Ureter (tissue), 1 donor: ENCODE results near the gene ZFAND2A. TPM values are rescaled to one million over a fixed set of nuclear protein-coding genes. Genes with fewer than 3 reads are reported as not detected.
"Not testable (repeated sequence)": the region's sequence is repeated elsewhere in the genome, so short reads cannot be mapped to it uniquely, and the experiment has no call there.

ENCODE experiments used
- DNase-seq: peaks from one replicate; pipeline ENCODE4 v3.0.0-alpha.2; 2020; ENCODE audit warnings: low spot score
- total RNA-seq: library from RNA; stranded (reverse); gene quantifications from one replicate; pipeline ENCODE4 v1.2.4, GENCODE V29; 2023
- donor health status: DM: yes; HTN: yes; CAD: no.

ZFAND2A gene, protein sequence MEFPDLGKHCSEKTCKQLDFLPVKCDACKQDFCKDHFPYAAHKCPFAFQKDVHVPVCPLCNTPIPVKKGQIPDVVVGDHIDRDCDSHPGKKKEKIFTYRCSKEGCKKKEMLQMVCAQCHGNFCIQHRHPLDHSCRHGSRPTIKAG
- 16.6 TPM for total RNA-seq

DNA sequence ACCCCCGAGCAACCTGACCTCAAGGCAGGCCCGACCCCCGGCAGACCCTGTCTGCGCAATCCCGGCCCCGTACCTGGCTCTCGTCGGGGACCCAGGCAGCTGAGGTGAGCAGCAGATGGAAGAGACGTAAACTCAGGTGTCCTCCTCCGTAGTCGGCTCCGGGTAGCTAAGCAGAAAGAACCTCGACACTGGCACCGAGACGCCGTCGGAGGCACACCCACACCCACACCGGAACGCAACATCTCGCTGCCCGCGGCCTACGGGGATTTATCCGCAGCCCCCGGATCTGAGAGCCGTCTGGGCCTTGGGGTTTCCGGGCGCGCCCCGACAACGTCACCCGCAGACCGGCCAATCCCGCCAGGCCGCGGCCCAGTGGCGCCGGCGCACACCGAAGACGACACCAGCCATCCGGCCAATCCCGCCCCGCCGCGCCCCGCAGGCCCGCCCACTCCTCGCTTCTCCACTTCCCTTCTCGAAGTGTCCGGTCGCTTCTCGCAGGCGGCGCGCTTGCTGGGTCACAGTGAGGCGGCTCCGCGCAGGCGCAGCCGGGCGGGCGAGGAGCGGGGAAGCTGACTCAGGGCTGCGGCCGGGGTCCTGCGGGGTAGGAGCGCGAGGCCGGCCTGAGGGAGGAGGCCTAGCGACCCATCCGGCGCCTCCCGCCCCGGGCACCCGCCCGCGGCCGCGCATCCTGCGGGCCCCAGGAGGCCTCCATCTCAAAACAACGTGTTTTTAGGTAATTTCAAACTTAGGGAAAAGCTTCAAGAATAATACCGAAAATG lies at the start of gene ZFAND2A:
Gene ZFAND2A (minus strand): TSS at position 306 of the 779 bp plus-strand sequence. CDS start 1,984 bp downstream, outside the sequence.
- DNase-seq = peak; percentile 99

DNA sequence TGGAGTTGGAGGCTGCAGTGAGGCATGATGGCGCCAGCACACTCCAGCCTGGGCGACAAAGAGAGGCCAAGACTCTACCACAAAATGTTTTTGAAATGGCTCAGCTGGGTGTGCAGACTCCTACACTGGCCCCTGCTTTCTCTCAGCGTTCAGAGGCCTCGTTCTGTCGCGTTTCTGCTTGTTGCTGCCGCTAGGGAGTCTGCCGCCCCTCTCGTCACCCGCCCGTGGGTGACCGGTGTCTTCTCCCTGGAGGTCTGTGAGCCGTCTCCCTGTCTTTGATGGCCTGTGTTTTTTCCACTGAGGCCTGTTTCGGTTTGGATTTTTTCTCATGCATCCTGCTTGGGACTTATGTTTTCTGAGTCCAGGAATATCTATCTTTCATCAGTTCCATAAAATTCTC lies 49.1 kb upstream of the ZFAND2A start:
- no peak for DNase-seq

DNA sequence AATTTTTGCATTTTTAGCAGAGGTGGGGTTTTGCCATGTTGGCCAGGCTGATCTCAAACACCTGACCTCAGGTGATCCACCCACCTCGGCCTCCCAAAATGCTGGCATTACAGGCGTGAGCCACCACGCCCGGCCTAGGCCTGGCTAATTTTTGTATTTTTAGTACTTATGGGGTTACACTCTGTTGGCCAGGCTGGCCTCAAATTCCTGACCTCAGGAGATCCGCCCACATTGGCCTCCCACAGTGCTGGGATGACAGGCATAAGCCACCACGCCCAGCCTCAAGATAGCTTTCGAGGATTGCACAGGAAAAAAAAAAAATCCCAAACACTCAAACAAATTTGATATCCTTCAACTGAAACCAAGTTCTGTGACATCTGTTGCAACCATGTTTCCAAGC lies 45.7 kb upstream of the ZFAND2A start:
- DNase-seq = not testable (repeated sequence)

- no peak for DNase-seq
These were observed 44.6 kb upstream of the ZFAND2A start for GRCh38 chr7:1204460-1205140.

GRCh38 chr7:1202914-1203313 lies 42.9 kb upstream of the ZFAND2A start:
- not testable (repeated sequence) for DNase-seq

DNA sequence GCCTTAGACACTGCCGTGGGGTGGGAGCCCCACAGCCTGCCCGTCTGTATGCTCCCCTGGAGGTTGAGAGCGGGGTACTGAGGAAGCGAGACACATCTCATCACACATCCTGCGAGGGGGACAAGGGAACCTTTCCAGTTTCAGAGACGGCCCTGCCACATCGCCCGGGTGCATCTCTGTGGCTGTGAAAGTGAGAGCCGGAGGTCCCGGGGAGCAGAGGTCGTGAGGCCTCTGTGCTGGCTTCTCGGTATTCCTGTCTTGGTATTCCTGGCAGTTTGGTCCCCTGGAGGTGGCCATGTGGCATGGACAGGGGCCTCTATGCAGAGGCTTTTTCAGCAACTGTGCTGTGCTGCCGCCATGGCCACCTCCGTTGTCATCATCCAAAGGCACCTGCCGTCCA lies 41.9 kb upstream of the ZFAND2A start:
- DNase-seq = no peak

DNA sequence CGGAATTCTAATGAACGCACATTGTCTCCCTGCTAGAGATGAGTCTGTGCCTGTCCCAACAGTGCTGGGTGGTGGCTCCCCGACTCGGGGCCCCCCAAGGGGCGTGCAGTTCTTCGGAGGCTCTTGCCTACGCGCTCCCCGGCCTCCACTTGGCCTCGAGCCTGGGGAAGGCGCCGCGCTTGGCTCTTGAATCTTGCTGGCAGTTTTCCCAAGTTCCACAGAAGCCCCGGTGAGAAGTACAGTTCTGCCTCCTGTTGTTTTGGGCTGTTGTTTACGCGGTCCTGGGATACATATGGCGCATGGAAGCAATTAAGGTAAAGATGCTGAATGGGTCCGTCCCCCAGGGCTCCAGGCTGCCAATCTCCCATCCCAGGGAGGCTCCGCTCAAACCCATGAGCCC lies 40.0 kb upstream of the ZFAND2A start:
- DNase-seq = no peak

- no peak for DNase-seq
These were observed 38.1 kb upstream of the ZFAND2A start for GRCh38 chr7:1197997-1198625.

GRCh38 chr7:1196950-1197349 lies 37.0 kb upstream of the ZFAND2A start:
- DNase-seq = no peak

DNA sequence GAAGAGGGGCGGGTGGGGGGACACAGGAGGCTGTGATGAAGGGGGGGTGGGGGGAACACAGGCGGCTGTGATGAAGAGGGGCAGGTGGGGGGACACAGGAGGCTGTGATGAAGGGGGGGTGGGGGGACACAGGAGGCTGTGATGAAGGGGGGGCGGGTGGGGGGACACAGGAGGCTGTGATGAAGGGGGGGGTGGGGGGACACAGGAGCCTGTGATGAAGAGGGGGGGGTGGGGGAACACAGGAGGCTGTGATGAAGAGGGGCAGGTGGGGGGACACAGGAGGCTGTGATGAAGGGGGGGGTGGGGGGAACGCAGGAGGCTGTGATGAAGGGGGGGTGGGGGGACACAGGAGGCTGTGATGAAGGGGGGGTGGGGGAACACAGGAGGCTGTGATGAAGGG lies 36.4 kb upstream of the ZFAND2A start:
- DNase-seq = not testable (repeated sequence)

DNA sequence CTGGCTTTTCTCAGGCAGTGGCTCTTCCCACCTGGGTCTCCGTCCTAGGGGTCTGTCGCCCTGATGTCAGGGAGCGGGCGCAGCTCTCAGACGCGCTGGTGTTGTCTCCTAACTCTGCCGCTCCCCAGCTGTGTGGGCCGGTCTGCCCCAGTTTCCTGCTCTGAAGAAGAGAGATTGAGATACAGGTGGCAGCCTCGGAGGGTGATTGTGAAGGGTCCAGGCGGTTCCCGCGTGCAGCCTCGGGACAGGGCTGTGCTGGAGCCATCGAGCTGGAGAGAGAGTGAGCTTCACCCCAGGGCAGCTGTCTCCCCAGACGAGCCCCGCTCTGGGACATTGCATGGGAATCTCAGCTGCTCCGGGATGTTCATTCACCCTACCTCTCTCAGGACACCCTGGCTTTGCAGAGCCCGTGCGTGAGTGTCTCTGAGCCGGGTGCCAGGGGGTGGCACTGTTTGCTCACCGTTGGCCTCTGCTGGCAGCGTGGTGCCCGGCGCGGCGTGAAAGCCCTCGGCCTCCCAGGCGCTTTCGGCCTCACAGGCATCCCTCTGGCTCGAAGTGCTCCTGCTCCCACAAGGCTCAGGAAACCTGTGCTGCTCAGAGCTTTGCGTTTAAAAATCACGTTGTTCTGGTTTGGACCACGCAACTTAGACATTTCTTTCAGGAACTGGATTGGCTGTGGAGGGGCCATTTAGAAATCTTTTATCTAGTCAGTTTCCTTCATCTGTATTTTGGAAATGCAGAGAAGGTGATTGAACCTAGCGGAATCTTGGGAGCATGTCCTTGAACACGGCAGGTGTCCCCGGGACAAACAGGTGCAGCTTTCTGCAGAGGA lies 33.8 kb upstream of the ZFAND2A start:
- peak; percentile 70 for DNase-seq

GRCh38 chr7:1192171-1192676 lies 32.2 kb upstream of the ZFAND2A start:
- no peak for DNase-seq

DNA sequence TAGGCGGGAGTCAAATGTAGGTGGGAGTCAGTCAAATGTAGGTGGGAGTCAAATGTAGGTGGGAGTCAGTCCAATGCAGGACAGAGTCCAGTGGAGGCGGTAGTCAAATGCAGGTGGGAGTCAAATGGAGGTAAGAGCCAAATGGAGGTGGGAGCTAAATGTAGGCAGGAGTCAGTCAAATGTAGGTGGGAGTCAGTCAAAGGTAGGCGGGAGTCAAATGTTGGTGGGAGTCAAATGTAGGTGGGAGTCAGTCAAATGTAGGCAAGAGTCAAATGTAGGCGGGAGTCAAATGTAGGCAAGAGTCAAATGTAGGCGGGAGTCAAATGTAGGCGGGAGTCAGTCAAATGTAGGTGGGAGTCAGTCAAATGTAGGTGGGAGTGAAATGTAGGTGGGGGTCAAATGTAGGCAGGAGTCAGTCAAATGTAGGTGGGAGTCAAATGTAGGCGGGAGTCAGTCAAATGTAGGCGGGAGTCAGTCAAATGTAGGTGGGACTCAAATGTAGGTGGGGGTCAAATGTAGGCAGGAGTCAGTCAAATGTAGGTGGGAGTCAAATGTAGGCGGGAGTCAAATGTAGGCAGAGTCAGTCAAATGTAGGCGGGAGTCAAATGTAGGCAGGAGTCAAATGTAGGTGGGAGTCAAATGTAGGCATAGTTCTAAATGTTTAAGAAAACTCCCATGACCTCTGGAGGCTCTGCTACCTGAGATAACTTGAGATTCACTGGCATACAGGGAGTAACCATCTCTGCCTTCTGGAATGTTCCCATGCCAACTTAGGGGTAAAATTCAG lies 30.2 kb upstream of the ZFAND2A start:
- no peak for DNase-seq

- no peak for DNase-seq
These were observed 28.8 kb upstream of the ZFAND2A start for GRCh38 chr7:1188720-1189294.

GRCh38 chr7:1187127-1187526 lies 27.1 kb upstream of the ZFAND2A start:
- DNase-seq = no peak

DNA sequence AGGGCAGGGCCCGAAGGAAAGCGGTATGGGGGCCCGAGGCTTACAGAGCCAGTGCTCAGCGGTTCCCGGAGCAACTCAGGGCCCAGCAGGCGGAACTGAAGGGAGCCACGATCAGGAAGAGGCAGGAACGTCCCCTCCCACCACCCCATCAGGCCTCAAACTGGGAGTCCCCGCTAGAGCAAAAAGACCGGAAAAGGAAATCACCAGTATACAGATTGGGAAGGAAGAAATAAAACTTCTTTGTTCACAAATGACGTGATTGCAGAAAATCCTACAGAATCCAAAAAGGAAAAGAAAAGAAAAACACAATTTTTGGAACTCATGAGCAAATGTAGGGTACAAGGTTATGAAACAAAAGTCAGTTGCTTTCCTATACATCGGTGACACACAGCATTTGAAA lies 21.6 kb upstream of the ZFAND2A start:
- no peak for DNase-seq

GRCh38 chr7:1181031-1181430 lies 21.0 kb upstream of the ZFAND2A start:
- DNase-seq = no peak

- DNase-seq = no peak
These were observed 16.9 kb upstream of the ZFAND2A start for GRCh38 chr7:1176891-1177373.

DNA sequence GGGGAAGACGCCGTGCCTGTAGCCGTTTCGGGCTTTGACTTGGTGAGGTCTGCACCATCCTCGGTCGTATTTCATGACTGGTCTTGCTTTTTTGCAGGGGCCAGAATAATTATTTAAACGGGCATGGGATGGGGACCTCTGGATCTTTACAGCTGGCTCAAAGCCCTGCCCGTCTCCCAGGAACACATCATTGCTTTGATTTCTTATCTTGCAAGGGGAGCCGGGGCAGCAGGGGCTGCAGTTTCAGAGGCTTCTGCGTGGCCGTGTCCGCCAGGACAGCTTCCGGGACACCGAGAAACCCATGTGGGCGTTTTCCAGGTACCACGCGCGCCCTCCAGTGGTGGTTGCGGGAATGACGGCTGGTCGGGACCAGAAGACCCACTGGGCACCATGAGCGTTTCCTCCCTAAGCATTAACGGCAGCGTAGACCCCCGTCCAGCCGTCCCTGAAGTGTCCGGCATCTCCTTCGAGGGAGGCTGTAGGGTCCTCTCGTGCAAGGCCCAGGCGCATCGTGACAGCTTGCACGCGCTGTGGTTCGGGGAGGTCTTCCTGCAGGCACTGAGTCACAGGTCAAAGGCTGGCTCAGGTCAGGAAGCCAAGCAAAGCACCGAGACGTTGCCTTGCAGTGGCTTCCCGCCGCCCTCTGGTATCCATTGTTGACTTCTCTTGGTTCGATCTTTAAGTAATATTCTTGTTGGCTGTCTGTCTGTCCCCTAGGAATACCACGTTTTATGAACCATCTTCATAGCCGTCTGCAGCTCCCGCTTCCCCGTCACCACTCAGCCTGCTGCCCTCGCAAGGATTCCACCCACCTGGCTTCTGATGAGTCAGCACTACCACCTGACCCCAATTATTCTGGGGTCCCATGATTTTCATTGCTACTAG lies 16.2 kb upstream of the ZFAND2A start:
- DNase-seq = peak; percentile 88
